ENCODE data around the gene KCNQ2.

DNA sequence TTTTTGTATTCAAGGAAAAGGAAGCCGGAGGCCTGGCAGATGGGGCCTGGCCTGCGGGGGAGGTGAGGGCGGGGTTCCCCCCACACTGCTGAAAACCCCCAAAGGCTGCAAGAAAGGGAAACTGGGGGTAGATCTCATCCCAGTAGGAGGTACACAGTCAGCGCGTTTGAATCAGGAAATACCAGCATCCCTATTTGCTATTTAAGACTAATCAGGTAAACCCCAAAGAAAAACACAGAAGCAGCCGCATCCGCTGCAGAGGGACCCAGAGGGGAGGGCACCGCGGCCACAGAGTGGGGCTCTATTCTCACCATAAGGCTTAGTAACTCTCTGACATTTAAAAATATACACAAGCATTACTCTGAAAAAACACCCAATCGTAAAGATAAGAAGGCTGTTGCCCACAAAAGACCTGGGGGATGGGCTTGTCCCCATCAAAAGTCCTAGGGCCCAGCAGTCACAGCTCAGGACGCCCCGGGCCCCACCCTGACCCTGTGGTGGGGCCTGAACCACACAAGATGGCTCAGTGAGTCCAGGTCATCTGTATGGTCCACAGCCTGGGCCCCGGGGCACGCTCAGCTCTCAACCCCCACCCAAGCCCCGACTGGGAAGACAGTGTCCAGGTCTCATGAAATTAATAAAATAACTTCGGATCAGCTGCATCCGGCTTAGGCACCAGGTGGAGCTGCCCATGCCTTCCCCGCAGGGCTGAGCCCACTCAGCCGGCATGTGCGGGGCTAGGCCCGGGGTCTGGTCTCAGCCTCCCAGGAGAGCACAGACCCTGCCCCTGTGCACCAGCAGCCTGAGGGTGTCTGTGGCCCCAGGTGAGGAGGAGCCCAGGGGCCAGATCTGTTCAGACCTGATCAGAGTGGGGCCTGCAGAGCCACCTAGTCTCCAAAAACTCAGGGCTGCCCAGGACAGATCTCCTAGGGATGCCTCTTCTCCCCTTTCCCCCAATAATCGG, 31.0 kb downstream of the KCNQ2 start:
- TF ChIP-seq, protein P1, sequence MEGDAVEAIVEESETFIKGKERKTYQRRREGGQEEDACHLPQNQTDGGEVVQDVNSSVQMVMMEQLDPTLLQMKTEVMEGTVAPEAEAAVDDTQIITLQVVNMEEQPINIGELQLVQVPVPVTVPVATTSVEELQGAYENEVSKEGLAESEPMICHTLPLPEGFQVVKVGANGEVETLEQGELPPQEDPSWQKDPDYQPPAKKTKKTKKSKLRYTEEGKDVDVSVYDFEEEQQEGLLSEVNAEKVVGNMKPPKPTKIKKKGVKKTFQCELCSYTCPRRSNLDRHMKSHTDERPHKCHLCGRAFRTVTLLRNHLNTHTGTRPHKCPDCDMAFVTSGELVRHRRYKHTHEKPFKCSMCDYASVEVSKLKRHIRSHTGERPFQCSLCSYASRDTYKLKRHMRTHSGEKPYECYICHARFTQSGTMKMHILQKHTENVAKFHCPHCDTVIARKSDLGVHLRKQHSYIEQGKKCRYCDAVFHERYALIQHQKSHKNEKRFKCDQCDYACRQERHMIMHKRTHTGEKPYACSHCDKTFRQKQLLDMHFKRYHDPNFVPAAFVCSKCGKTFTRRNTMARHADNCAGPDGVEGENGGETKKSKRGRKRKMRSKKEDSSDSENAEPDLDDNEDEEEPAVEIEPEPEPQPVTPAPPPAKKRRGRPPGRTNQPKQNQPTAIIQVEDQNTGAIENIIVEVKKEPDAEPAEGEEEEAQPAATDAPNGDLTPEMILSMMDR (conservative IDR thresholded peaks at IDR 0.05): no peak
- TF ChIP-seq ZFX (IDR thresholded peaks at IDR 0.05): no peak
